RWPE2 (cell line): ENCODE data around the gene GPR148.

Experiments
- ATAC-seq: fragments of 200-7000 bp; cut with Tn5 transposase; 3 replicates; pipeline ENCODE4 v1.9.1; 2021; ENCODE audit warnings: low read depth
- DNase-seq: peaks from one replicate; pipeline ENCODE4 v3.0.0-alpha.2; 2020; ENCODE audit warnings: low spot score
- H3K27ac ChIP-seq: fragments of 450-650 bp; 2 replicates; pipeline ENCODE4 v1.5.1; 2017; ENCODE audit warnings: mild to moderate bottlenecking; ENCODE audit not compliant: poor library complexity, severe bottlenecking
- H3K27me3 ChIP-seq: fragments of 250-450 bp; sonication (Bioruptor Pico); 2 replicates; pipeline ENCODE4 v1.5.1; 2021; ENCODE audit warnings: mild to moderate bottlenecking, moderate library complexity; ENCODE audit not compliant: insufficient read depth, poor library complexity, severe bottlenecking
- H3K36me3 ChIP-seq: fragments of 250-450 bp; sonication (Bioruptor Pico); 2 replicates; pipeline ENCODE4 v1.5.1; 2020; ENCODE audit warnings: low read depth, mild to moderate bottlenecking, moderate library complexity
- H3K4me1 ChIP-seq: fragments of 250-450 bp; sonication (Bioruptor Pico); 2 replicates; pipeline ENCODE4 v1.5.1; 2021; ENCODE audit warnings: mild to moderate bottlenecking, moderate library complexity; ENCODE audit not compliant: insufficient read depth, poor library complexity, severe bottlenecking
- H3K4me3 ChIP-seq: fragments of 250-450 bp; sonication (Bioruptor Pico); 2 replicates; pipeline ENCODE4 v1.5.1; 2021; ENCODE audit warnings: mild to moderate bottlenecking, moderate library complexity; ENCODE audit not compliant: severe bottlenecking
- H3K9me3 ChIP-seq: fragments of 250-450 bp; sonication (Bioruptor Pico); 2 replicates; pipeline ENCODE4 v1.5.1; 2021; ENCODE audit warnings: mild to moderate bottlenecking, moderate library complexity; ENCODE audit not compliant: severe bottlenecking
- CTCF ChIP-seq: fragments of 450-650 bp; IDR thresholded peaks from one replicate; pipeline ENCODE4 v1.5.1; 2017; ENCODE audit warnings: mild to moderate bottlenecking, moderate library complexity; ENCODE audit not compliant: poor library complexity, severe bottlenecking

GPR148 gene

GRCh38 chr2:130754811-130755210, 25.9 kb downstream of the GPR148 start:
- H3K9me3 ChIP-seq = no peaks in the 10 kb centered on the region
- no peaks in the 10 kb centered on the region for H3K4me1 ChIP-seq
- no peak for TF ChIP-seq CTCF
- no peak overlapping the region for H3K27ac ChIP-seq
- H3K36me3 ChIP-seq = no peaks in the 10 kb centered on the region
- peaks cover 45% of the 10 kb centered on the region for H3K27me3 ChIP-seq
- H3K4me3 ChIP-seq = no peak overlapping the region
- ATAC-seq = no peak
- no peak for DNase-seq

- TF ChIP-seq CTCF = no peak
- H3K36me3 ChIP-seq = no peaks in the 10 kb centered on the region
- H3K27ac ChIP-seq = no peak within 1 kb of the TSS
- H3K4me3 ChIP-seq = peak within 1 kb of the TSS; percentile 21
- no peak for DNase-seq
- H3K27me3 ChIP-seq = peaks cover 45% of the 10 kb centered on the region
- no peaks in the 10 kb centered on the region for H3K9me3 ChIP-seq
- no peaks in the 10 kb centered on the region for H3K4me1 ChIP-seq
- ATAC-seq = no peak; the same call in 2 of the 3 replicates
Measured at GRCh38 chr2:130755256-130756052, 26.6 kb downstream of the GPR148 start, which contains the start of gene AMER3. Gene AMER3, plus strand, starts transcription at chr2:130755540. Its CDS starts 6,533 bp downstream, at chr2:130762073.

GRCh38 chr2:130756053-130756873, 27.4 kb downstream of the GPR148 start:
- H3K4me3 ChIP-seq = peak overlapping the region; percentile 21
- DNase-seq (no peak), ATAC-seq (peak; percentile 69)
- H3K4me1 ChIP-seq = no peaks in the 10 kb centered on the region
- TF ChIP-seq CTCF = no peak
- no peaks in the 10 kb centered on the region for H3K36me3 ChIP-seq
- no peaks in the 10 kb centered on the region for H3K9me3 ChIP-seq
- no peak overlapping the region for H3K27ac ChIP-seq
- peaks cover 45% of the 10 kb centered on the region for H3K27me3 ChIP-seq

- TF ChIP-seq CTCF = no peak
- no peak for DNase-seq
- no peaks in the 10 kb centered on the region for H3K9me3 ChIP-seq
- H3K36me3 ChIP-seq = no peaks in the 10 kb centered on the region
- H3K4me3 ChIP-seq = no peak overlapping the region
- H3K27me3 ChIP-seq = peaks cover 45% of the 10 kb centered on the region
- no peaks in the 10 kb centered on the region for H3K4me1 ChIP-seq
- no peak overlapping the region for H3K27ac ChIP-seq
- ATAC-seq = no peak
Measured at GRCh38 chr2:130756874-130757668, 28.2 kb downstream of the GPR148 start.
